ENCODE data around the gene IKBKE.

DNA sequence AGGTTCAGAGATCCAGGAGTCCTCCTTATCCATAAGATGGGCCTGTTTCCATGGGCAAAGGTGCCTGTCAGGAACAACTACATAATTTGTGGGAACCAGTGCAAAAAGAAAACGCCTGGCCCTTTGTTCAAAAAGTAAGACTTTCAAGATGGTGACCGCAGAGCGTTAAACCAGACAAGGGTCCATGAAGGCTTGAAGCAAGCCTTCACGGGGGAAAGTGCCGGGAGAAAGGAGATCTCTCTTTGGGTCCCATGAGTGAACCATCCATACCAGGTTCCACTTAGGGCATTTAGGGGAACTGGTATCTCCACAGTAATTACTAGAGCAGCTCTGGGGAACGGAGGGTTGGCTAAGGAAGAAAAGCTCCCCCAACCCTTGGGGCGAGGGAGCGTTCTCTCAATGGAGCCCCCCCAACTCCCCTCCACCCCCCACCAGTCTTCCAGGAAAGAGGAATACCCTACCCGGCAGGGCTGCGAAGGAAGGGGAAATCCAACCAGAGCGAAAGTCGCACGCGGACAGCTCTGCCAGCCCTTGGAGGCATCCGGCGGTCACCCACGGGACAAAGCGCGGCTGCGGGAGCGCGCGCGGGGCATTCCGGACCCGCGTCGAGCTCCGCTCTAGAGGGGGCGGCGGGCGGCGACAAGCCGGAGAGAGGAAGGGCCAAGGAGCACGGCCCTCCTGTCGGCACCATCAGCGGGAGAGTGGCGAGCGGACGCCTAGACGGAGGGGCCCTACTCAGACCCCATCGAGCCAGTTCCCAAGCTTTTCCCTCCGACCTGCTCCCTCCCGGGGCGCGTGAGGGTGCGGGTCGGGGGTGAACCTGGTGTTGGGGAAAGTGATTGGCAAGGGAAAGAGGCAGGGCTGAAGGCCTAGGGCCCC is 36.4 kb downstream of the IKBKE start:
- TF ChIP-seq, protein P1, sequence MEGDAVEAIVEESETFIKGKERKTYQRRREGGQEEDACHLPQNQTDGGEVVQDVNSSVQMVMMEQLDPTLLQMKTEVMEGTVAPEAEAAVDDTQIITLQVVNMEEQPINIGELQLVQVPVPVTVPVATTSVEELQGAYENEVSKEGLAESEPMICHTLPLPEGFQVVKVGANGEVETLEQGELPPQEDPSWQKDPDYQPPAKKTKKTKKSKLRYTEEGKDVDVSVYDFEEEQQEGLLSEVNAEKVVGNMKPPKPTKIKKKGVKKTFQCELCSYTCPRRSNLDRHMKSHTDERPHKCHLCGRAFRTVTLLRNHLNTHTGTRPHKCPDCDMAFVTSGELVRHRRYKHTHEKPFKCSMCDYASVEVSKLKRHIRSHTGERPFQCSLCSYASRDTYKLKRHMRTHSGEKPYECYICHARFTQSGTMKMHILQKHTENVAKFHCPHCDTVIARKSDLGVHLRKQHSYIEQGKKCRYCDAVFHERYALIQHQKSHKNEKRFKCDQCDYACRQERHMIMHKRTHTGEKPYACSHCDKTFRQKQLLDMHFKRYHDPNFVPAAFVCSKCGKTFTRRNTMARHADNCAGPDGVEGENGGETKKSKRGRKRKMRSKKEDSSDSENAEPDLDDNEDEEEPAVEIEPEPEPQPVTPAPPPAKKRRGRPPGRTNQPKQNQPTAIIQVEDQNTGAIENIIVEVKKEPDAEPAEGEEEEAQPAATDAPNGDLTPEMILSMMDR (IDR thresholded peaks at IDR 0.05), result no peak
- TF ChIP-seq POLR2A (IDR thresholded peaks at IDR 0.05), result no peak

Measured in thyroid gland (tissue), 4 donors.